Prostate gland (tissue), 2 donors: ENCODE results near the gene S1PR1.

Experiments
- POLR2A ChIP-seq: fragments of 450-650 bp; IDR thresholded peaks from one replicate; pipeline ENCODE4 v1.6.1; 2016; ENCODE audit warnings: antibody characterized with exemption, mild to moderate bottlenecking
- POLR2AphosphoS5 ChIP-seq: sonication (generic); formaldehyde crosslinking; IDR thresholded peaks from one replicate; pipeline ENCODE4 v1.6.1; 2017; ENCODE audit warnings: antibody characterized with exemption
- TF ChIP-seq, protein P1 (sequence below), 4 experiments: fragments of 200-600 bp in 2 of 4; fragments of 450-650 bp in 2 of 4; sonication (generic) in 2 of 4; IDR thresholded peaks; 1 replicate in 3 of 4; 2 replicates in 1 of 4; pipeline ENCODE4 v1.5.1; 2016 to 2019; ENCODE audit warnings: antibody characterized with exemption in 4 of 4, mild to moderate bottlenecking in 2 of 4, moderate library complexity in 2 of 4

DNA sequence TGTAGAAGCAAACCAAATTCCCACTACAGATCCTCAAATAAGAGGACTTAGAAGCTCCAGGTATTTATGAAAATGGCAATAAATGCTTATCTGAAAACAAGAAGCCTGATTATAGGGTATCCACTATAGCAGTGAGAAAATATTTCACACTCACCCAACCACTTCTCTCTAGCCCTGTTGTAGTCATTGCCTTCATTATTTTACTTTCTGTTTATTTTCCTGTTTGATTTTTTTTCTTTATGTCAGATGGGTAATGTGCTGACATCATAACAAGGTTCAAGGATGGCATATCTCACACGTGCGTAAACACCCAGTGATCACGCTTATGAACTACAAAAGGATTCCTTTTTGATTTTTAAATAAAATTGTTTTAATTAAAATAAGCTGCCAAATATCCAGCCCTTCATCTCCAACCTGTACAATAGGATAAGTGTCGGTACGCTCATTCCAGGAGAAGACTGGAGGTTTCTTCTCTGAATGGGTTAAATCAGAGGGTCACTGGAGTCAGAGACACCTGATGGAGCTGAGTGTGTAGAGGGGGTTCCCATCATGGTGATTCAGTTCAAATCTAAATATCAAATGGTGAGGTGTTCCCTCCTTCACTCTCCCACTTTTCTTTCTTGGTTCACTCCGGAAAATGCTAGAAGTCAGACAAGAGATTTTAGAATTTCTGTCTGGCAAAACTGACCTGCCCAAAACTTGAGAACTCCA lies 8.2 kb upstream of the S1PR1 start:
- no peak for TF ChIP-seq POLR2AphosphoS5
- TF ChIP-seq, protein P1, sequence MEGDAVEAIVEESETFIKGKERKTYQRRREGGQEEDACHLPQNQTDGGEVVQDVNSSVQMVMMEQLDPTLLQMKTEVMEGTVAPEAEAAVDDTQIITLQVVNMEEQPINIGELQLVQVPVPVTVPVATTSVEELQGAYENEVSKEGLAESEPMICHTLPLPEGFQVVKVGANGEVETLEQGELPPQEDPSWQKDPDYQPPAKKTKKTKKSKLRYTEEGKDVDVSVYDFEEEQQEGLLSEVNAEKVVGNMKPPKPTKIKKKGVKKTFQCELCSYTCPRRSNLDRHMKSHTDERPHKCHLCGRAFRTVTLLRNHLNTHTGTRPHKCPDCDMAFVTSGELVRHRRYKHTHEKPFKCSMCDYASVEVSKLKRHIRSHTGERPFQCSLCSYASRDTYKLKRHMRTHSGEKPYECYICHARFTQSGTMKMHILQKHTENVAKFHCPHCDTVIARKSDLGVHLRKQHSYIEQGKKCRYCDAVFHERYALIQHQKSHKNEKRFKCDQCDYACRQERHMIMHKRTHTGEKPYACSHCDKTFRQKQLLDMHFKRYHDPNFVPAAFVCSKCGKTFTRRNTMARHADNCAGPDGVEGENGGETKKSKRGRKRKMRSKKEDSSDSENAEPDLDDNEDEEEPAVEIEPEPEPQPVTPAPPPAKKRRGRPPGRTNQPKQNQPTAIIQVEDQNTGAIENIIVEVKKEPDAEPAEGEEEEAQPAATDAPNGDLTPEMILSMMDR (IDR thresholded peaks at IDR 0.05) = no peak
- TF ChIP-seq POLR2A = no peak
